D721Med (cell line): ENCODE data around the gene PLXDC1.

ENCODE experiments used
- DNase-seq: peaks from one replicate; pipeline ENCODE4 v3.0.0; 2011; ENCODE audit warnings: low spot score; ENCODE audit not compliant: insufficient read length
- FAIRE-seq: peaks from 2 replicates; lab custom pipeline; 2011; peaks lifted over from hg19 to GRCh38; lab: Jason Lieb, UNC
- TF ChIP-seq, protein P1 (sequence below): IDR thresholded peaks from 2 replicates; pipeline ENCODE4 v1.5.1; 2012; ENCODE audit warnings: mild to moderate bottlenecking, control low read depth; ENCODE audit not compliant: insufficient read depth; ENCODE audit errors: missing control alignments

PLXDC1 gene

DNA sequence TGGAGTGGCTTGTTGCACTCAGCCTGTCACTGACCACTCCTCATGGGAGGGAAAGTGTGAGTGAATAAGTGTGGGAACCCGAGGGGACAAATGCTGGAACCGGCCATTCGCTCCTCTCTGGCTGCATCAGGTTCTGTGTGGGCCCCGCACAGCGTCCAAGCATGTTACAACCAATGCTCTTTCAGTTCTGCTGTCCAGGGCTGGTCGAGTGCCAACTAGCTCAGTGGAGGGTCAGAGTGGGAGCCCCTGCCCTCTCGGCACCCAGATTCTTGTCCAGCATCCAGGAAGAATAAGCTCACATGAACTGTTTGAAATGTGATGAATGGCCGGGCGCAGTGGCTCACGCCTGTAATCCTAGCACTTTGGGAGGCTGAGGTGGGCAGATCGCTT, 135.9 kb downstream of the PLXDC1 start:
- DNase-seq = no peak
- FAIRE-seq = no peak
- TF ChIP-seq, protein P1, sequence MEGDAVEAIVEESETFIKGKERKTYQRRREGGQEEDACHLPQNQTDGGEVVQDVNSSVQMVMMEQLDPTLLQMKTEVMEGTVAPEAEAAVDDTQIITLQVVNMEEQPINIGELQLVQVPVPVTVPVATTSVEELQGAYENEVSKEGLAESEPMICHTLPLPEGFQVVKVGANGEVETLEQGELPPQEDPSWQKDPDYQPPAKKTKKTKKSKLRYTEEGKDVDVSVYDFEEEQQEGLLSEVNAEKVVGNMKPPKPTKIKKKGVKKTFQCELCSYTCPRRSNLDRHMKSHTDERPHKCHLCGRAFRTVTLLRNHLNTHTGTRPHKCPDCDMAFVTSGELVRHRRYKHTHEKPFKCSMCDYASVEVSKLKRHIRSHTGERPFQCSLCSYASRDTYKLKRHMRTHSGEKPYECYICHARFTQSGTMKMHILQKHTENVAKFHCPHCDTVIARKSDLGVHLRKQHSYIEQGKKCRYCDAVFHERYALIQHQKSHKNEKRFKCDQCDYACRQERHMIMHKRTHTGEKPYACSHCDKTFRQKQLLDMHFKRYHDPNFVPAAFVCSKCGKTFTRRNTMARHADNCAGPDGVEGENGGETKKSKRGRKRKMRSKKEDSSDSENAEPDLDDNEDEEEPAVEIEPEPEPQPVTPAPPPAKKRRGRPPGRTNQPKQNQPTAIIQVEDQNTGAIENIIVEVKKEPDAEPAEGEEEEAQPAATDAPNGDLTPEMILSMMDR = no peak

DNA sequence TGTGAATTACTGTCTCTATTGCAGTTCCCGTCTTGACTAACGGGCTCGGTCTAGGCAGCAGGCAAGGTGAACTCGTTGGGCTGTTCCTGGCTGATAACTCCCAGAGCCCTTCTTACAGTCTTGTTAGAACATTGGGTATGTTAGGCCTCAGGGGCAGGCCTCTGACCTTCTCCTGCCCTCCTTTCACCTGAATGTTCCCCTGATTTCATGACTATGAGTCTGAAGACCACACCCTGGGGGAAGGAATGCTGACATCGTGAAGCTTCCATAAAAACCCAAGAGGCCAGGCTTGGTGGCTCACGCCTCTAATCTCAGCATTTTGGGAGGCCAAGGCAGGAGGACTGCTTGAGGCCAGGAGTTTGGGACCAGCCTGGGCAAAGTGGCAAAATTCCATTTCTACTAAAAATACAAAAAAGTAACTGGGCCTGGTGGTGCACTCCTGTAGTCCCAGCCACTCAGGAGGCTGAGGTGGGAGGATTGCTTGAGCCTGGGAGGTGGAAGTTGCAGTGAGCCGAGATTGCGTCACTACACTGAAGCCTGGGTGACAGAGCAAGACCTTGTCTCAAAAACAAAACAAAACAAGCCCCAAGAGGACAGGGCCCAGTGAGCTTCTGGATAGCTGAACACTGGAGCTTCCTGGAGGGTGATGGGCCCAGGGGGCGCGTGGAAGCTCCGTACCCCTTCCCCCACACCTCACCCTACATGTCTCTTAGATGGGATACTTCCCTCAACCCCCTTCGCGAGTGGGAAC, 136.5 kb downstream of the PLXDC1 start:
- DNase-seq (no peak), FAIRE-seq (no peak)
- TF ChIP-seq, protein P1 = no peak

DNA sequence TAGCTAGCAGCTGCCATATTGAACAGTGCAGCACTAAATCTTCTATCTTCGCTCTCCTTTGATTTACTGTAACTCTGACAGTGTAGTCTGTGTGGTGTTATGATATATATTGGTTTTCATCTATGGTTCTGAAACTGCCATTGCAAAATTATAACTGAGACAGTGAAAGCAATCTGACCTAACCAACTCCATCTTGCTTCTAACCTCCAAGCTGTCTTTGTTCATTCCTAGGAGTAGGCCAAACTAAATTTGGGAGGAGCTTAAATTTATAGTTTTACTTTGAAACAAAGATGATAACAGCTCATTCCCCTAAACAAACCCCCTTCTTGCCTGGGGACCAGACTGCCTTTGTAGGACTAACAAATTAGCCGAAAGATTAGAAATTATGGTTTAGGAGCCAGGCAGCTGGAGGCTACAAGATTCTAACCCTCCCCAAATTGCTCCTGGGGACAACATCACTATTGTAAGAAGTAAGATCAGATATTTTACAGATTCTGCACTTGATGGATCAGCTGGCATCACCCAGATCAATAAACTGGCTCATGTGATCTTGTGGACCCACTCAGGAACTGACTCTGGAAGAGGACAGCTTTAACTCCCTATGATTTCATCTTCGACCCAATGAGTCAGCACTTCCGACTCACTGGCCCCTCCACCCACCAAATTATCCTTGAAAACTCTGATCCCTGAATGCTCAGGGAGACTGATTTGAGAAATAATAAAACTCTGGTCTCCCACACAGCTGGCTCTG, 137.2 kb downstream of the PLXDC1 start:
- DNase-seq = no peak
- TF ChIP-seq, protein P1 = no peak
- no peak for FAIRE-seq
